CD4-positive, alpha-beta T cell treated with Interleukin-6 for 4 hours (primary cell): ENCODE data around the gene VAV2.
"Not testable (repeated sequence)": the region's sequence is repeated elsewhere in the genome, so short reads cannot be mapped to it uniquely, and the experiment has no call there.

ENCODE experiments used
- DNase-seq: peaks from one replicate; pipeline ENCODE4 v3.0.0-alpha.2; 2020; ENCODE audit warnings: mixed read lengths

Gene VAV2

GRCh38 chr9:133933426-133934026 lies 58.6 kb downstream of the VAV2 start:
- DNase-seq: no peak

GRCh38 chr9:133932633-133933032 lies 59.5 kb downstream of the VAV2 start:
- DNase-seq: no peak

- DNase-seq: no peak
Observed at GRCh38 chr9:133932181-133932580, 59.9 kb downstream of the VAV2 start.

- no peak for DNase-seq
Observed at GRCh38 chr9:133930682-133931485, 61.2 kb downstream of the VAV2 start.

- no peak for DNase-seq
Observed at GRCh38 chr9:133930046-133930681, 62.0 kb downstream of the VAV2 start.

GRCh38 chr9:133929599-133929998 lies 62.5 kb downstream of the VAV2 start:
- no peak for DNase-seq

- DNase-seq: no peak
Observed at GRCh38 chr9:133928248-133928764, 63.8 kb downstream of the VAV2 start.

- no peak for DNase-seq
Observed at GRCh38 chr9:133927041-133927440, 65.1 kb downstream of the VAV2 start.

GRCh38 chr9:133926165-133926856 lies 65.8 kb downstream of the VAV2 start:
- no peak for DNase-seq

- no peak for DNase-seq
Observed at GRCh38 chr9:133924453-133924852, 67.7 kb downstream of the VAV2 start.

GRCh38 chr9:133923608-133924007 lies 68.5 kb downstream of the VAV2 start:
- not testable (repeated sequence) for DNase-seq

GRCh38 chr9:133921866-133922265 lies 70.3 kb downstream of the VAV2 start:
- no peak for DNase-seq

GRCh38 chr9:133920471-133920870 lies 71.7 kb downstream of the VAV2 start:
- DNase-seq: no peak

- no peak for DNase-seq
Observed at GRCh38 chr9:133919253-133920115, 72.6 kb downstream of the VAV2 start.

- no peak for DNase-seq
Observed at GRCh38 chr9:133918111-133918813, 73.9 kb downstream of the VAV2 start.

GRCh38 chr9:133917375-133917774 lies 74.7 kb downstream of the VAV2 start:
- DNase-seq: no peak

- no peak for DNase-seq
Observed at GRCh38 chr9:133916159-133916541, 76.0 kb downstream of the VAV2 start.

GRCh38 chr9:133915534-133916158 lies 76.5 kb downstream of the VAV2 start:
- DNase-seq: no peak

GRCh38 chr9:133914442-133915342 lies 77.4 kb downstream of the VAV2 start:
- DNase-seq: no peak
